GM12865 (cell line): ENCODE data around the gene MAP3K14.
A peak's percentile ranks its signal among the peaks of the same experiment; 100 is the strongest.

ENCODE experiments used
- DNase-seq: peaks from one replicate; pipeline ENCODE4 v3.0.0; 2010; ENCODE audit warnings: low read depth
- H3K4me3 ChIP-seq: 2 replicates; pipeline ENCODE4 v1.5.1; 2011; ENCODE audit warnings: mild to moderate bottlenecking, low read depth, low read length, control low read depth
- CTCF ChIP-seq: IDR thresholded peaks from 2 replicates; pipeline ENCODE4 v1.5.1; 2011; ENCODE audit warnings: low read length, control low read depth, low read depth, inconsistent platforms; ENCODE audit not compliant: insufficient read depth; ENCODE audit errors: missing control alignments

The MAP3K14 gene

GRCh38 chr17:45333702-45334092 lies 16.9 kb upstream of the MAP3K14 start:
- no peak overlapping the region for H3K4me3 ChIP-seq
- DNase-seq: no peak
- no peak for TF ChIP-seq CTCF

- peak; percentile 84 for DNase-seq
- TF ChIP-seq CTCF: no peak
- no peak overlapping the region for H3K4me3 ChIP-seq
These were observed 16.3 kb upstream of the MAP3K14 start for GRCh38 chr17:45332989-45333701.

- no peak for DNase-seq
- H3K4me3 ChIP-seq: no peak overlapping the region
- TF ChIP-seq CTCF: no peak
These were observed 15.7 kb upstream of the MAP3K14 start for GRCh38 chr17:45332505-45332904.

- H3K4me3 ChIP-seq: no peak overlapping the region
- no peak for TF ChIP-seq CTCF
- no peak for DNase-seq
These were observed 9.8 kb upstream of the MAP3K14 start for GRCh38 chr17:45326626-45327025.

- DNase-seq: no peak
- H3K4me3 ChIP-seq: no peak overlapping the region
- no peak for TF ChIP-seq CTCF
These were observed 9.0 kb upstream of the MAP3K14 start for GRCh38 chr17:45325810-45326209.

- DNase-seq: no peak
- no peak for TF ChIP-seq CTCF
- no peak overlapping the region for H3K4me3 ChIP-seq
These were observed 7.5 kb upstream of the MAP3K14 start for GRCh38 chr17:45324336-45324735.

- no peak for DNase-seq
- no peak overlapping the region for H3K4me3 ChIP-seq
- TF ChIP-seq CTCF: no peak
These were observed 5.3 kb upstream of the MAP3K14 start for GRCh38 chr17:45322168-45322567.
